ENCODE measurements around the gene EPHA4.

Gene EPHA4

GRCh38 chr2:221571551-221572218, 419 bp downstream of the EPHA4 start:
- no peak for DNase-seq (ENCODE audit: low read depth in 2 of 2)

GRCh38 chr2:221571025-221571550, 1.0 kb downstream of the EPHA4 start:
- DNase-seq (ENCODE audit: low read depth in 2 of 2), result no peak

- no peak for DNase-seq (ENCODE audit: low read depth in 2 of 2)
Observed at GRCh38 chr2:221570321-221570935, 1.7 kb downstream of the EPHA4 start.

- DNase-seq (ENCODE audit: low read depth in 2 of 2), result no peak
Observed at GRCh38 chr2:221569871-221570270, 2.2 kb downstream of the EPHA4 start.

- DNase-seq (ENCODE audit: low read depth in 2 of 2), result no peak
Observed at GRCh38 chr2:221569425-221569845, 2.7 kb downstream of the EPHA4 start.

- DNase-seq (ENCODE audit: low read depth in 2 of 2), result no peak
Observed at GRCh38 chr2:221568299-221568698, 3.8 kb downstream of the EPHA4 start.

GRCh38 chr2:221567809-221568208, 4.3 kb downstream of the EPHA4 start:
- DNase-seq (ENCODE audit: low read depth in 2 of 2), result no peak

- no peak for DNase-seq (ENCODE audit: low read depth in 2 of 2)
Observed at GRCh38 chr2:221567231-221567760, 4.8 kb downstream of the EPHA4 start.

- DNase-seq (ENCODE audit: low read depth in 2 of 2), result no peak
Observed at GRCh38 chr2:221563270-221563985, 8.7 kb downstream of the EPHA4 start.

- no peak for DNase-seq (ENCODE audit: low read depth in 2 of 2)
Observed at GRCh38 chr2:221562226-221562625, 9.9 kb downstream of the EPHA4 start.

- DNase-seq (ENCODE audit: low read depth in 2 of 2), result no peak
Observed at GRCh38 chr2:221561770-221562169, 10.3 kb downstream of the EPHA4 start.

- DNase-seq (ENCODE audit: low read depth in 2 of 2), result no peak
Observed at GRCh38 chr2:221559991-221560390, 12.1 kb downstream of the EPHA4 start.

- DNase-seq (ENCODE audit: low read depth in 2 of 2), result no peak
Observed at GRCh38 chr2:221558107-221558506, 14.0 kb downstream of the EPHA4 start.

- no peak for DNase-seq (ENCODE audit: low read depth in 2 of 2)
Observed at GRCh38 chr2:221555494-221555846, 16.6 kb downstream of the EPHA4 start.

GRCh38 chr2:221554769-221555493, 17.2 kb downstream of the EPHA4 start:
- DNase-seq (ENCODE audit: low read depth in 2 of 2), result no peak

- DNase-seq (ENCODE audit: low read depth in 2 of 2), result no peak
Observed at GRCh38 chr2:221553333-221553732, 18.8 kb downstream of the EPHA4 start.

- DNase-seq (ENCODE audit: low read depth in 2 of 2), result no peak
Observed at GRCh38 chr2:221552291-221552690, 19.8 kb downstream of the EPHA4 start.

- no peak for DNase-seq (ENCODE audit: low read depth in 2 of 2)
Observed at GRCh38 chr2:221551864-221552263, 20.2 kb downstream of the EPHA4 start.

- DNase-seq (ENCODE audit: low read depth in 2 of 2), result no peak
Observed at GRCh38 chr2:221549143-221549542, 23.0 kb downstream of the EPHA4 start.

- DNase-seq (ENCODE audit: low read depth in 2 of 2), result no peak
Observed at GRCh38 chr2:221546505-221547225, 25.4 kb downstream of the EPHA4 start.

- DNase-seq (ENCODE audit: low read depth in 2 of 2), result no peak
Observed at GRCh38 chr2:221541131-221541735, 30.9 kb downstream of the EPHA4 start.
